ENCODE results near the gene MAN1A1. TPM values are rescaled to one million over a fixed set of nuclear protein-coding genes. Genes with fewer than 3 reads are reported as not detected.

The MAN1A1 gene
- total RNA-seq, 1 experiment from 2014 or later, result 0.06 TPM

- POLR2A ChIA-PET (ENCODE audit: low non-redundant PET), result no interaction called here
- intact Hi-C loops (cut with micrococcal nuclease; ENCODE audit: unreplicated experiment), result no loop called here
- H3K27ac ChIP-seq (ENCODE audit: low read depth, low read length, poor library complexity, severe bottlenecking), result no peak overlapping the region
- no peaks in the 10 kb centered on the region for H3K36me3 ChIP-seq (ENCODE audit: insufficient read depth, low read length, poor library complexity, severe bottlenecking)
- H3K27me3 ChIP-seq (replicated peaks; ENCODE audit: insufficient read depth, low read depth, low read length, poor library complexity), result peaks cover 7% of the 10 kb centered on the region
- no peak for TF ChIP-seq EZH2 (IDR thresholded peaks at IDR 0.05; ENCODE audit: borderline replicate concordance, low read depth, low read length, poor library complexity, severe bottlenecking)
- TF ChIP-seq CTCF (conservative IDR thresholded peaks at IDR 0.05; ENCODE audit: low read depth, low read length), result no peak
- H3K4me1 ChIP-seq (ENCODE audit: insufficient read depth, low read length, poor library complexity, severe bottlenecking), result no peaks in the 10 kb centered on the region
- no peaks in the 10 kb centered on the region for H3K9me3 ChIP-seq (ENCODE audit: low read depth, low read length, poor library complexity, severe bottlenecking)
- no peak for DNase-seq (ENCODE audit: low spot score)
- CTCF ChIA-PET, result no interaction called here
- no TSS peak for BruUV-seq (replicated peaks)
- no peak overlapping the region for H3K4me3 ChIP-seq (ENCODE audit: low read depth, low read length, poor library complexity, severe bottlenecking)
Observed at GRCh38 chr6:119337762-119338161, 11.8 kb downstream of the MAN1A1 start.

- CTCF ChIA-PET, result no interaction called here
- DNase-seq (ENCODE audit: low spot score), result no peak
- no peaks in the 10 kb centered on the region for H3K4me1 ChIP-seq (ENCODE audit: insufficient read depth, low read length, poor library complexity, severe bottlenecking)
- no peak for TF ChIP-seq CTCF (conservative IDR thresholded peaks at IDR 0.05; ENCODE audit: low read depth, low read length)
- TF ChIP-seq EZH2 (IDR thresholded peaks at IDR 0.05; ENCODE audit: borderline replicate concordance, low read depth, low read length, poor library complexity, severe bottlenecking), result no peak
- no peaks in the 10 kb centered on the region for H3K36me3 ChIP-seq (ENCODE audit: insufficient read depth, low read length, poor library complexity, severe bottlenecking)
- H3K9me3 ChIP-seq (ENCODE audit: low read depth, low read length, poor library complexity, severe bottlenecking), result no peaks in the 10 kb centered on the region
- BruUV-seq (replicated peaks), result no TSS peak
- POLR2A ChIA-PET (ENCODE audit: low non-redundant PET), result no interaction called here
- H3K27ac ChIP-seq (ENCODE audit: low read depth, low read length, poor library complexity, severe bottlenecking), result no peak overlapping the region
- H3K27me3 ChIP-seq (replicated peaks; ENCODE audit: insufficient read depth, low read depth, low read length, poor library complexity), result peaks cover 4% of the 10 kb centered on the region
- no peak overlapping the region for H3K4me3 ChIP-seq (ENCODE audit: low read depth, low read length, poor library complexity, severe bottlenecking)
- intact Hi-C loops (cut with micrococcal nuclease; ENCODE audit: unreplicated experiment), result no loop called here
Observed at GRCh38 chr6:119337252-119337651, 12.3 kb downstream of the MAN1A1 start.

GRCh38 chr6:119334535-119335264 is 14.9 kb downstream of the MAN1A1 start:
- H3K36me3 ChIP-seq (ENCODE audit: insufficient read depth, low read length, poor library complexity, severe bottlenecking), result no peaks in the 10 kb centered on the region
- BruUV-seq (replicated peaks), result no TSS peak
- CTCF ChIA-PET, result interaction anchor here (0.5 kb wide), 1 partner anchor 645 kb away, joined by 3 read pairs; no protein-coding TSS in a partner anchor

More at GRCh38 chr6:119334535-119335264, 14.9 kb downstream of the MAN1A1 start:
- TF ChIP-seq CTCF (conservative IDR thresholded peaks at IDR 0.05; ENCODE audit: low read depth, low read length) (no peak), EZH2 (IDR thresholded peaks at IDR 0.05; ENCODE audit: borderline replicate concordance, low read depth, low read length, poor library complexity, severe bottlenecking) (no peak)
- intact Hi-C loops (cut with micrococcal nuclease; ENCODE audit: unreplicated experiment), result no loop called here
- Histone ChIP-seq H3K27me3 (replicated peaks; ENCODE audit: insufficient read depth, low read depth, low read length, poor library complexity) (no peaks in the 10 kb centered on the region), H3K4me3 (ENCODE audit: low read depth, low read length, poor library complexity, severe bottlenecking) (no peak overlapping the region), H3K27ac (ENCODE audit: low read depth, low read length, poor library complexity, severe bottlenecking) (no peak overlapping the region), H3K9me3 (ENCODE audit: low read depth, low read length, poor library complexity, severe bottlenecking) (no peaks in the 10 kb centered on the region), H3K4me1 (ENCODE audit: insufficient read depth, low read length, poor library complexity, severe bottlenecking) (no peaks in the 10 kb centered on the region)
- DNase-seq (ENCODE audit: low spot score), result no peak
- POLR2A ChIA-PET (ENCODE audit: low non-redundant PET), result no interaction called here

All from A673 (cell line).